Measurements from ENCODE around the gene BTNL8. TPM values are rescaled to one million over a fixed set of nuclear protein-coding genes. Genes with fewer than 3 reads are reported as not detected.

The BTNL8 gene
- total RNA-seq, 1 donor from 2014 or later = not detected

GRCh38 chr5:180901319-180902009, 2.5 kb downstream of the BTNL8 start:
- no peaks in the 10 kb centered on the region for H3K36me3 Mint-ChIP-seq (ENCODE audit: unreplicated experiment)
- TF ChIP-seq CTCF (IDR thresholded peaks at IDR 0.05) = no peak
- H3K27me3 Mint-ChIP-seq (ENCODE audit: unreplicated experiment) = no peaks in the 10 kb centered on the region
- no peak overlapping the region for H3K4me3 Mint-ChIP-seq (ENCODE audit: unreplicated experiment)
- H3K4me1 Mint-ChIP-seq (ENCODE audit: unreplicated experiment) = no peaks in the 10 kb centered on the region
- no peak overlapping the region for H3K27ac Mint-ChIP-seq (ENCODE audit: unreplicated experiment)
- DNase-seq (ENCODE audit: extremely low spot score, unreplicated experiment) = no peak
- H3K9me3 Mint-ChIP-seq (ENCODE audit: unreplicated experiment) = no peaks in the 10 kb centered on the region

- Mint-ChIP-seq H3K9me3 (ENCODE audit: unreplicated experiment) (no peaks in the 10 kb centered on the region), H3K36me3 (ENCODE audit: unreplicated experiment) (no peaks in the 10 kb centered on the region), H3K27ac (ENCODE audit: unreplicated experiment) (no peak overlapping the region), H3K4me3 (ENCODE audit: unreplicated experiment) (no peak overlapping the region), H3K27me3 (ENCODE audit: unreplicated experiment) (no peaks in the 10 kb centered on the region), H3K4me1 (ENCODE audit: unreplicated experiment) (no peaks in the 10 kb centered on the region)
- TF ChIP-seq CTCF (IDR thresholded peaks at IDR 0.05) = no peak
- DNase-seq (ENCODE audit: extremely low spot score, unreplicated experiment) = no peak
Observed at GRCh38 chr5:180908400-180908799, 9.4 kb downstream of the BTNL8 start.

DNA sequence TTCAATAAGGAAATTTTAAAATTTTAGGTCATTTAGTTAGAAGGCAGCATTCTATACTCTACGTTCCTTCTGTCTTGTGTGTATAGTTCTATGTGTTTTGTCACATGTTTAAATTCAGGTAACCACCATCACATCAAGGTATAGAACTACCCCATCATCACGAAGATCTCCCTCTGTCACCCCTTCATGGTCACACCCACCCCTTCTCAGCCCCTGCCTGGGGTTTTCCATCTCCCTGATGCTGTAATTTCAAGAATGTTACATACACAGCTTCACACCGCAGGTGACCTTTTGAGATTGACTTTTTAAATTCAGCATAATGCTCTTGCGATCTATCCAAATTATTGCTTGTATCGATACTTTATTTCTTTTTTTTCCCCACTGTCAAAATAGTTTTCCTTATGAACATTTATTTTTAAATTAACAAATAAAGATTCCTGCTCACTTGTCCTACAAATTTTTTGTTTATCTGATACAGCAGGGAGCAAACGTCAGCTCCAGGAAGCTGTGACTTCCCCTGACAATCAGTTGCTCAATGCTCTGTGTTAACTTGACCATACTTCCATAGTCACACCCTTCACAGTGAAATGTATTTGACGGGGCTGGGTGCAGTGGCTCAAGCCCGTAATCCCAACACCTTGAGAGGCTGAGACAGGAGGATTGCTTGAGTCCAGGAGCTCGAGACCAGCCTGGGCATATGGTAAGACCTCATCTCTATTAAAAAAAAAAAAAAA, 10.2 kb downstream of the BTNL8 start:
- no peak overlapping the region for H3K27ac Mint-ChIP-seq (ENCODE audit: unreplicated experiment)
- H3K9me3 Mint-ChIP-seq (ENCODE audit: unreplicated experiment) = no peaks in the 10 kb centered on the region
- no peak for TF ChIP-seq CTCF (IDR thresholded peaks at IDR 0.05)
- H3K36me3 Mint-ChIP-seq (ENCODE audit: unreplicated experiment) = no peaks in the 10 kb centered on the region
- DNase-seq (ENCODE audit: extremely low spot score, unreplicated experiment) = no peak
- H3K4me3 Mint-ChIP-seq (ENCODE audit: unreplicated experiment) = no peak overlapping the region
- no peaks in the 10 kb centered on the region for H3K27me3 Mint-ChIP-seq (ENCODE audit: unreplicated experiment)
- no peaks in the 10 kb centered on the region for H3K4me1 Mint-ChIP-seq (ENCODE audit: unreplicated experiment)

DNA sequence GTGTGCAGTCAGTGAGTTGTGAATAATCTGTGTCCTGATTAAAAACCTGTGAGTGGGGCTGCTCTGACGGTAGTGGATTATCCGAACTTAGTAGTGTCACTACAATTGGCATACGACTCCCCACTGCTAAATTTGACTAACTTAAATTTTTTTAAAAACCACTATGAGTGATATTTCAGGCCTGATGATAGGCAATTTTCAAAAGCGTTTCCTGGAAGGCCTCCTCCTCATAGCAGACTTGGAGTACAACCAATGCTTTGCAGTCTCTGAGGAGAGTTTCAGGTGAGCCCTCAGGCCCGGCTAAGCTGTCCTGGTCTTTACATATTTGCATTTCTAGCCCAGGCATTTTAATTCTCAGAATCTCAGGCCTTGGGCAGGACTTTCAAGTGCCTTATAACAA, 10.8 kb downstream of the BTNL8 start:
- H3K4me1 Mint-ChIP-seq (ENCODE audit: unreplicated experiment) = no peaks in the 10 kb centered on the region
- H3K36me3 Mint-ChIP-seq (ENCODE audit: unreplicated experiment) = no peaks in the 10 kb centered on the region
- no peak overlapping the region for H3K4me3 Mint-ChIP-seq (ENCODE audit: unreplicated experiment)
- no peak for DNase-seq (ENCODE audit: extremely low spot score, unreplicated experiment)
- H3K9me3 Mint-ChIP-seq (ENCODE audit: unreplicated experiment) = no peaks in the 10 kb centered on the region
- TF ChIP-seq CTCF (IDR thresholded peaks at IDR 0.05) = no peak
- H3K27ac Mint-ChIP-seq (ENCODE audit: unreplicated experiment) = no peak overlapping the region
- no peaks in the 10 kb centered on the region for H3K27me3 Mint-ChIP-seq (ENCODE audit: unreplicated experiment)

GRCh38 chr5:180910182-180910581, 11.2 kb downstream of the BTNL8 start:
- no peak overlapping the region for H3K27ac Mint-ChIP-seq (ENCODE audit: unreplicated experiment)
- no peaks in the 10 kb centered on the region for H3K4me1 Mint-ChIP-seq (ENCODE audit: unreplicated experiment)
- no peaks in the 10 kb centered on the region for H3K36me3 Mint-ChIP-seq (ENCODE audit: unreplicated experiment)
- no peaks in the 10 kb centered on the region for H3K9me3 Mint-ChIP-seq (ENCODE audit: unreplicated experiment)
- TF ChIP-seq CTCF (IDR thresholded peaks at IDR 0.05) = no peak
- no peak overlapping the region for H3K4me3 Mint-ChIP-seq (ENCODE audit: unreplicated experiment)
- no peaks in the 10 kb centered on the region for H3K27me3 Mint-ChIP-seq (ENCODE audit: unreplicated experiment)
- no peak for DNase-seq (ENCODE audit: extremely low spot score, unreplicated experiment)
